GM10266 (cell line): ENCODE measurements around the gene KLKB1.

Experiments used
- DNase-seq: peaks from one replicate; pipeline ENCODE4 v3.0.0; 2012; ENCODE audit errors: extremely low spot score
- TF ChIP-seq, protein P1 (sequence below): IDR thresholded peaks from 2 replicates; pipeline ENCODE4 v1.5.1; 2012; ENCODE audit warnings: mild to moderate bottlenecking, low read depth; ENCODE audit not compliant: control insufficient read depth, insufficient read depth; ENCODE audit errors: missing control alignments

The KLKB1 gene

DNA sequence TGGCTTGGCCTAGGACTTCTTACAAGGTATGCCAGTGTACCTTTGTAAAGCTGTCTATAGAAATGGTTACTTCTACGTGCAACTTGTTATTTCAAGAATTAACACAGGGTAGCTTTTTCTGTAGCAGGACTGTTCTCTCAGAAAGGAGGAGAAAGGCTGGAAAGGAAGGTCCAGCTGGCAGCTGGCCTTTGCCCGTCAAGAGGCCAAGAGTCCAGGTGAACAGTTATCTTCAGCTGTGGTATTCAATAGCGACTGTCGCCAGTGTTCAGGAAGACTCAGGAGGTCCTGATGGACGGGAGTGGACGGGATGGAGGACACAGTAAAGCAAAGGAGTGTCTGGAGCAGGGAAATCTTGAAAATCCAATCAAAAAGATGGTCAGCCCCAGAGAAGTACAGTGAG lies 31.2 kb upstream of the KLKB1 start:
- TF ChIP-seq, protein P1, sequence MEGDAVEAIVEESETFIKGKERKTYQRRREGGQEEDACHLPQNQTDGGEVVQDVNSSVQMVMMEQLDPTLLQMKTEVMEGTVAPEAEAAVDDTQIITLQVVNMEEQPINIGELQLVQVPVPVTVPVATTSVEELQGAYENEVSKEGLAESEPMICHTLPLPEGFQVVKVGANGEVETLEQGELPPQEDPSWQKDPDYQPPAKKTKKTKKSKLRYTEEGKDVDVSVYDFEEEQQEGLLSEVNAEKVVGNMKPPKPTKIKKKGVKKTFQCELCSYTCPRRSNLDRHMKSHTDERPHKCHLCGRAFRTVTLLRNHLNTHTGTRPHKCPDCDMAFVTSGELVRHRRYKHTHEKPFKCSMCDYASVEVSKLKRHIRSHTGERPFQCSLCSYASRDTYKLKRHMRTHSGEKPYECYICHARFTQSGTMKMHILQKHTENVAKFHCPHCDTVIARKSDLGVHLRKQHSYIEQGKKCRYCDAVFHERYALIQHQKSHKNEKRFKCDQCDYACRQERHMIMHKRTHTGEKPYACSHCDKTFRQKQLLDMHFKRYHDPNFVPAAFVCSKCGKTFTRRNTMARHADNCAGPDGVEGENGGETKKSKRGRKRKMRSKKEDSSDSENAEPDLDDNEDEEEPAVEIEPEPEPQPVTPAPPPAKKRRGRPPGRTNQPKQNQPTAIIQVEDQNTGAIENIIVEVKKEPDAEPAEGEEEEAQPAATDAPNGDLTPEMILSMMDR, result no peak
- no peak for DNase-seq

DNA sequence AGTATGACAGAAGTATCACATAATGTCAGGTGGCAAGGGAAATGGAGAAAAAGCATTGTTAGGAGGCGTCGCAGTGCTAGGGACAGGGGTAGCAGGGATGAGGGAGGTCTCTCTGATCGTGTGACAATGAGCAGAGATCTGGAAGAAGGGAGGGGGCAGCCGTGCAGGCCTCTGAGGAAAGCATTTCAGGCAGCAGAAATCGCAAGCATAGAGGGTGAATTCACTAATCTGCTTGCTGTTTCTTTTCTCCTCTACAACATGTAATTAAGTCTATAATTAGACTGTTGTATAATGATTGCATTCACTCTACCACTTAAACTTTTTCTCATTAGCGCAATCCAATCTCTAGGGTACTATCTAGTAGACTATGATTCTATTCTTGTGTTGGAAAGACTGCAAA lies 26.8 kb upstream of the KLKB1 start:
- TF ChIP-seq, protein P1, result no peak
- DNase-seq, result no peak

DNA sequence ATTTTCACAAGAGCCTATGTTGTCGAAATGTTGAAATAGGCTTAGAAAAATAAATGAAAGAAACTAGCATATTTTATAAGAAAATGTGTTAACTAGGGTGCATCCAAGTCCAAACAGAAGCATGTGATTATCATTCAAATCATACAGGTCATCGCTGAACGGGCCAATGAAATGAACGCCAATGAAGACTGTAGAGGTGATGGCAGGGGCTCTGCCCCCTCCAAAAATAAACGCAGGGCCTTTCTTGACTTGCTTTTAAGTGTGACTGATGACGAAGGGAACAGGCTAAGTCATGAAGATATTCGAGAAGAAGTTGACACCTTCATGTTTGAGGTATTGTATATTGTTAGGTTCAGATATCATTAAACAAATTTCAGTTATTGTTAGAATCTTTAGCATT lies 26.3 kb upstream of the KLKB1 start:
- TF ChIP-seq, protein P1, result no peak
- DNase-seq, result no peak

DNA sequence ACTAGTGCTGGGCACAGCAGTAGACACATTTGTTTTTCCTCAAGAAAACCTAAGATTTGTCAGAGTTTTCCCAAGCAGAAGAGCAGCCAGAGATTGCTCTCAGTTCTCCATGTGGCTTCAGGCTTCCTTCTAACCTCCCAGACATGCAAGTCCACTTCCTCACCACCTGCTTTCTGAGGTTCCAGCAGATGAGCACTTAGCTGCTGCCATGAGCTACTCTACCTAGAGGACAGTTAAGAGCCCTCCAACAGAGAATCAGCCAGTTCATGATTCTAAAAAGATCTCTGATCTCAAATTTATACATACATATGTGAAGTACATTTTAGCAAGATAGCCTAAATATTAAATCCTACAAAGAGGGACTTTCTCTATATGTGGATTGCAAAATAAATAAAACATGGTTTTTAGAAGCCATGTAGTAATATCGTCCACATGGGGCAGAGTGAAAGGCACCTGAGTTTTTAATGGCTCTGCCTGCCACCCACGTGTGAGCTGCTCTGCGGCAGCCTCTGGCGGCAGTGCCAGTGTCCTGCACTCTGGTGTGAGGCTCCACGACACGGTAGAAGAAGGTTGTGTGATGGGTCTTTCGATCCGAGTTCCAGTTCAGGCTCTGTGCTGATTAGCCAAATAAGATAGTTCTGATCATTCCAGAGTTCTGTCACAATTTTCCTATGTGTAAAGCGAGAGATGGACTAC lies 25.6 kb upstream of the KLKB1 start:
- DNase-seq, result peak; percentile 48

GRCh38 chr4:186202490-186203140 lies 24.7 kb upstream of the KLKB1 start:
- TF ChIP-seq, protein P1, result no peak
- DNase-seq, result no peak

More for the DNA sequence above, 25.6 kb upstream of the KLKB1 start:
- TF ChIP-seq, protein P1, result peak; percentile 63

DNA sequence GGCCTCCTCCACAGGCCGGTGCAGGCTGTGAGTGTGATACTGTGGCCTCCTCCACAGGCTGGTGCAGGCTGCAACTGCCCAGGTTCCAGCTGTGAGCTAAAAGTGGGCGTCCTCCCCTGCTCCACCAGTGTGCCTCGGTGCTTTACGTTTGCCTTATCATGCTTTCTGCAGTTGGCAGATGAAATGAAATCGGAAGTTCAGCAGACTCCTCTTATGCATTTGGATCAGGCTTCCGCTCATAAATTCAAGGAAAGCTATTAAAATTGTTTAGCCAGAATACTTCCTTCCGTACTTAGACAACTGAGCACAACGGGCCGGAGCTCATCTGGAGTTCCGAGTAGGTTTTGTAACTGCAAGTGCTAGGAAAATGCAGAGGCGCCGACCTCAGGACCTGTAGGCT lies 23.9 kb upstream of the KLKB1 start:
- DNase-seq, result no peak
- TF ChIP-seq, protein P1, result no peak

DNA sequence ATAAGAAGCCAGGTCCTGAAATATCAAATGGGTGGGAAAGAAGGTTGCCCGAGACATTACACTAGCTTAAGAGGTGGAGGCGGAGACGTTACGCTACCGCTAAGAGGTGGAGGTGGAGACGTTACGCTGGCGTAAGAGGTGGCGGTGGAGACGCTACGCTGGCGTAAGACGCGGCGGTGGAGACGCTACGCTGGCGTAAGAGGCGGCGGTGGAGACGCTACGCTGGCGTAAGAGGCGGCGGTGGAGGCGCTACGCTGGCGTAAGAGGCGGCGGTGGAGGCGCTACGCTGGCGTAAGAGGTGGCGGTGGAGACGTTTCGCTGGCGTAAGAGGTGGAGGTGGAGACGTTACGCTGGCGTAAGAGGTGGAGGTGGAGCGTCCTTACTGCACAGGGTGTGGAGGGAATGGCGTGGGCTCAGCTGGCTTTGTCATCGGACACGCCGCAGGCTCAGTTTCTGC lies 23.2 kb upstream of the KLKB1 start:
- TF ChIP-seq, protein P1, result no peak
- no peak for DNase-seq
